AG09319 (cell line): ENCODE results near the gene SMPDL3A.

ENCODE experiments used
- DNase-seq: peaks from one replicate; pipeline ENCODE4 v3.0.0-alpha.2; 2010; ENCODE audit warnings: low read depth; ENCODE audit errors: extremely low read depth
- TF ChIP-seq, protein P1 (sequence below): IDR thresholded peaks from 2 replicates; pipeline ENCODE4 v1.5.1; 2011; ENCODE audit warnings: low read depth, mild to moderate bottlenecking, inconsistent platforms, low read length, moderate library complexity

Gene SMPDL3A

GRCh38 chr6:122798099-122798641, 9.1 kb downstream of the SMPDL3A start:
- no peak for DNase-seq
- TF ChIP-seq, protein P1, sequence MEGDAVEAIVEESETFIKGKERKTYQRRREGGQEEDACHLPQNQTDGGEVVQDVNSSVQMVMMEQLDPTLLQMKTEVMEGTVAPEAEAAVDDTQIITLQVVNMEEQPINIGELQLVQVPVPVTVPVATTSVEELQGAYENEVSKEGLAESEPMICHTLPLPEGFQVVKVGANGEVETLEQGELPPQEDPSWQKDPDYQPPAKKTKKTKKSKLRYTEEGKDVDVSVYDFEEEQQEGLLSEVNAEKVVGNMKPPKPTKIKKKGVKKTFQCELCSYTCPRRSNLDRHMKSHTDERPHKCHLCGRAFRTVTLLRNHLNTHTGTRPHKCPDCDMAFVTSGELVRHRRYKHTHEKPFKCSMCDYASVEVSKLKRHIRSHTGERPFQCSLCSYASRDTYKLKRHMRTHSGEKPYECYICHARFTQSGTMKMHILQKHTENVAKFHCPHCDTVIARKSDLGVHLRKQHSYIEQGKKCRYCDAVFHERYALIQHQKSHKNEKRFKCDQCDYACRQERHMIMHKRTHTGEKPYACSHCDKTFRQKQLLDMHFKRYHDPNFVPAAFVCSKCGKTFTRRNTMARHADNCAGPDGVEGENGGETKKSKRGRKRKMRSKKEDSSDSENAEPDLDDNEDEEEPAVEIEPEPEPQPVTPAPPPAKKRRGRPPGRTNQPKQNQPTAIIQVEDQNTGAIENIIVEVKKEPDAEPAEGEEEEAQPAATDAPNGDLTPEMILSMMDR: no peak

DNA sequence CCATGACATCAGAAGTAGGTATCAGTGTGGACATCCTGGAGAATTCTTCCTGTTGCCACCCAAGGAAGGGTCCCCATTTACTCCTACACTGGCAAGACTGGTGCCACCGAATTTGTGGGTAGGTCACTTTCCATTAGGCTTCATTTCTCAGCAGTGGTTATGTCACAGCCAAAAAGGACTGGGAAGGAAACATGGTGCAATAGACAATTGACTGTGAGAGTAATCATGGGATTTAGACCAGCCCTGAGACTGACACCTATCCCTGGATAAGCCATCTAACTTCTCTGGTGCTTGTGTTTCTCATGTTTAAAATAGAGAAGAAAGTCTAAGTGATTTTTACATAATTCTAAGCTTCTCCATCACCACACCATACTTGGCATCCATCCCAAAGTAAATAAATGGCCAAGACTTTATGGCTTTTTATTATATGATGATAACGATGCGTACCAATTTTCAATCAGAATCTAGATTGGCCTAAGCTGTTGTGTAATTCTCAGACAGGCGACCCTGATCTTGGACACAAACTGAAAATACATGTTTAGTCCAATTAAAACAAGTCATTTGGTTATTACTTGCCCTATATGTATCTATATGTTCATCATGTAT, 10.2 kb downstream of the SMPDL3A start:
- TF ChIP-seq, protein P1: no peak

GRCh38 chr6:122799916-122800686, 11.0 kb downstream of the SMPDL3A start:
- TF ChIP-seq, protein P1: no peak
- DNase-seq: no peak

More for the DNA sequence above, 10.2 kb downstream of the SMPDL3A start:
- no peak for DNase-seq

- TF ChIP-seq, protein P1: no peak
- no peak for DNase-seq
Observed at GRCh38 chr6:122800906-122801305, 11.8 kb downstream of the SMPDL3A start.

GRCh38 chr6:122801397-122801796, 12.3 kb downstream of the SMPDL3A start:
- DNase-seq: no peak
- TF ChIP-seq, protein P1: no peak

GRCh38 chr6:122803171-122803661, 14.2 kb downstream of the SMPDL3A start:
- TF ChIP-seq, protein P1: no peak
- peak; percentile 95 for DNase-seq

DNA sequence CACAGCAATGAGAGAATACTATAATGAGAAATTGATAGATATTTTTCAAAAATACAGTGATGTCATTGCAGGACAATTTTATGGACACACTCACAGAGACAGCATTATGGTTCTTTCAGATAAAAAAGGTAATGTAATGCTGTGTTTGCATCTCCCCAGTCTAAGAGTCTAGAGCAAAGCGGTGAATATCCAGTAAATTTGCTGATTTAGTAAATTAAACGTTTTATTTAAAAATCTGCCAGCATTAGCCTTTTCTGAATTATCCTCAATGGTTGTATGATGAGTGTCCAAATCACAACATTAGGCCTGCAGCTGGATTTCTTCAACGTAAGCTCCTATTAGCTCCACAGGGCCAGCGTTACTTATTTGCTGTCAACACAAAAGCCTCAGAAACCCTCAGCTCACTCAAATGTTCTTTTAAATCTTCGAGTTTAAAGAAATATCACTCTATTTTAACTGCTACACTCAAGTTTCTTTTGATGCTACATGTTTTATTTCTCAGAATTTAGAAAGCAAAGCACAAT, 16.0 kb downstream of the SMPDL3A start:
- TF ChIP-seq, protein P1: no peak
- no peak for DNase-seq
